ENCODE measurements around the gene PPCDC. TPM values are rescaled to one million over a fixed set of nuclear protein-coding genes. Genes with fewer than 3 reads are reported as not detected.

PPCDC gene
- polyA plus RNA-seq (2011; rRNA removed) (5.5 and 7.1 TPM in 2 replicates), polyA minus RNA-seq (2011; rRNA and poly(A)+ RNA removed) (5.4 and 5.5 TPM in 2 replicates)

- H3K27ac ChIP-seq (ENCODE audit: low read depth, low read length), result peak within 1 kb of the TSS; percentile 31
- ChIA-PET POLR2A (interaction anchor here (0.6 to 1.6 kb wide), 6 partner anchors 14 to 510 kb away, joined by 3 to 12 read pairs (median 5); partner anchors contain the start of genes C15orf39 and COX5A), CTCF (interaction anchor here (0.8 to 1.4 kb wide), 3 partner anchors 35 to 178 kb away, joined by 3 to 7 read pairs (median 5); partner anchors contain the start of gene C15orf39)
- peak; percentile 86 for DNase-seq (ENCODE audit: low read depth, low spot score)
- H3K27me3 ChIP-seq (ENCODE audit: control insufficient read depth, insufficient read depth, low read length), result peaks cover 2% of the 10 kb centered on the region
- H3K4me3 ChIP-seq (ENCODE audit: low read depth, low read length), result peak within 1 kb of the TSS; percentile 93
- TF ChIP-seq CTCF (IDR thresholded peaks at IDR 0.05; ENCODE audit: low read depth, low read length), result no peak
- H3K9me3 ChIP-seq (ENCODE audit: control insufficient read depth, insufficient read depth, low read length), result no peaks in the 10 kb centered on the region
These were observed at the start of gene PPCDC for GRCh38 chr15:75023181-75023871. PPCDC (plus strand) TSS chr15:75023590; CDS start chr15:75028319, 4,729 bp downstream.

- TF ChIP-seq CTCF (IDR thresholded peaks at IDR 0.05; ENCODE audit: low read depth, low read length), result no peak
- Histone ChIP-seq H3K9me3 (ENCODE audit: control insufficient read depth, insufficient read depth, low read length) (no peaks in the 10 kb centered on the region), H3K27ac (ENCODE audit: low read depth, low read length) (no peak overlapping the region), H3K27me3 (ENCODE audit: control insufficient read depth, insufficient read depth, low read length) (peaks cover 17% of the 10 kb centered on the region), H3K4me3 (ENCODE audit: low read depth, low read length) (no peak overlapping the region)
- ChIA-PET POLR2A (no interaction called here), CTCF (interaction anchor here (0.7 kb wide), 1 partner anchor 62 kb away, joined by 3 read pairs; no protein-coding TSS in a partner anchor)
- no peak for DNase-seq (ENCODE audit: low read depth, low spot score)
These were observed 47.2 kb upstream of the PPCDC start for GRCh38 chr15:74976159-74976558.

GRCh38 chr15:74977599-74977998 is 45.8 kb upstream of the PPCDC start:
- TF ChIP-seq CTCF (IDR thresholded peaks at IDR 0.05; ENCODE audit: low read depth, low read length), result no peak
- H3K4me3 ChIP-seq (ENCODE audit: low read depth, low read length), result no peak overlapping the region
- H3K9me3 ChIP-seq (ENCODE audit: control insufficient read depth, insufficient read depth, low read length), result no peaks in the 10 kb centered on the region
- no peak for DNase-seq (ENCODE audit: low read depth, low spot score)
- ChIA-PET POLR2A (no interaction called here), CTCF (no interaction called here)
- peaks cover 17% of the 10 kb centered on the region for H3K27me3 ChIP-seq (ENCODE audit: control insufficient read depth, insufficient read depth, low read length)
- H3K27ac ChIP-seq (ENCODE audit: low read depth, low read length), result no peak overlapping the region

- no peak for TF ChIP-seq CTCF (IDR thresholded peaks at IDR 0.05; ENCODE audit: low read depth, low read length)
- Histone ChIP-seq H3K27me3 (ENCODE audit: control insufficient read depth, insufficient read depth, low read length) (peaks cover 12% of the 10 kb centered on the region), H3K27ac (ENCODE audit: low read depth, low read length) (no peak overlapping the region), H3K9me3 (ENCODE audit: control insufficient read depth, insufficient read depth, low read length) (no peaks in the 10 kb centered on the region), H3K4me3 (ENCODE audit: low read depth, low read length) (no peak overlapping the region)
- ChIA-PET CTCF (interaction anchor here (1.2 kb wide), 1 partner anchor 28 kb away, joined by 3 read pairs; no protein-coding TSS in a partner anchor), POLR2A (no interaction called here)
- DNase-seq (ENCODE audit: low read depth, low spot score), result no peak
These were observed 45.3 kb upstream of the PPCDC start for GRCh38 chr15:74978077-74978476.

- TF ChIP-seq CTCF (IDR thresholded peaks at IDR 0.05; ENCODE audit: low read depth, low read length), result no peak
- POLR2A ChIA-PET, result interaction anchor here (0.6 kb wide), 1 partner anchor 519 kb away, joined by 7 read pairs; no protein-coding TSS in a partner anchor
- Histone ChIP-seq H3K27ac (ENCODE audit: low read depth, low read length) (no peak overlapping the region), H3K4me3 (ENCODE audit: low read depth, low read length) (no peak overlapping the region), H3K27me3 (ENCODE audit: control insufficient read depth, insufficient read depth, low read length) (peaks cover 12% of the 10 kb centered on the region), H3K9me3 (ENCODE audit: control insufficient read depth, insufficient read depth, low read length) (no peaks in the 10 kb centered on the region)
- CTCF ChIA-PET, result interaction anchor here (0.6 to 1.2 kb wide), 2 partner anchors 28 to 347 kb away, joined by 3 to 4 read pairs; no protein-coding TSS in a partner anchor
- DNase-seq (ENCODE audit: low read depth, low spot score), result no peak
These were observed 44.9 kb upstream of the PPCDC start for GRCh38 chr15:74978503-74978902.

Measured in AG04450 (cell line).